Upper lobe of left lung (tissue), 4 donors: ENCODE results near the gene PTPRN2.

Experiments
- CTCF ChIP-seq, 6 experiments: fragments of 450-650 bp in 4 of 6; fragments of 200-600 bp in 2 of 6; sonication (generic) in 2 of 6; IDR thresholded peaks; one replicate each; pipeline ENCODE4 v1.5.1; 2016 to 2019; ENCODE audit warnings: antibody characterized with exemption in 6 of 6
- POLR2AphosphoS5 ChIP-seq, 2 donors: sonication (generic); formaldehyde crosslinking; IDR thresholded peaks; one replicate each; pipeline ENCODE4 v1.5.1; 2017; ENCODE audit warnings: antibody characterized with exemption in 2 of 2

GRCh38 chr7:157652954-157653826, 934.4 kb downstream of the PTPRN2 start:
- TF ChIP-seq POLR2AphosphoS5 (IDR thresholded peaks at IDR 0.05), result no peak
- no peak for TF ChIP-seq CTCF (IDR thresholded peaks at IDR 0.05)
